Activated CD4-positive, CD25-positive, alpha-beta regulatory T cell treated with anti-CD3 and anti-CD28 coated beads, Interleukin-2, amount 50 U/mL, for 24 hours (primary cell): ENCODE measurements around the gene E2F6.

Source experiments
- ATAC-seq, 2 donors: fragments of 150-1000 bp; cut with Tn5 transposase; one replicate each; pipeline ENCODE4 v1.10.0; 2021; ENCODE audit warnings: mild to moderate bottlenecking in 1 of 2, moderate library complexity in 1 of 2

E2F6 gene

DNA sequence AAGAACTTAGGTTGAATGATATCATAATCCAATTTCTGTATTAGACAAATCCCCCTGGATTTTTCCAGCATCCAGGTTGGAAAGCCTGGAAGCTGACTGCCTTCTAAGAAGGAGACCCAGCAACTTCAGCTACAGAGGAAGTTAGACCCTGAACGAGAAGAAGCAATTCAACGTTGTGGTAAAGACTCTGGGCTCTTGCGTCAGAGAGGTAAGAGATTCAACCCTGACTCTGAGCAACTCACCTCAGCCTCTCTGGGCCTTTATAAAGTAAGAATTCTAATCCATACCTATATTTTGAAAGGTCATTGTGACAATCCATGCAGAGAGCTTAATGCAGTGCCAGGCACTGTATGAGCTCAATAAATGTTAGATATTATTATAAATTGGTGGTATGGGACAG is 9.7 kb downstream of the E2F6 start:
- ATAC-seq = no peak

DNA sequence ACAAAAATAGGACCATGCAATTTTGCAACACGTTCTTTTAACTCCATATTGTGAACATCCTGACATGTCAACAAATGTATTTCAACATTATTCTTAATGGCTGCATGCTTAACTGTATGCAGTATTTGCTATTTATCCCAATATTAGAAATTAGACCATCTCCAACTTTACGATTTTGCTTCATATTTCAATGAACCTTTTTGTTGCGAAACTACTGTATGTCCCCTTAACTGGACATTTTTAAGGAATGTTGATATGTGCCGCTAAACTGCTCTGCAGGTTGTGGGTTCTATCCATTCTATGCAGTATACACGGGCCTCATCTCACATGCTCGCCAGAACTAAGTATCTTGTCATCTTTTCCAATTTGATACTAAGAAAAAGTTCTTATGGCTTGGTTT is 11.1 kb downstream of the E2F6 start:
- no peak for ATAC-seq

DNA sequence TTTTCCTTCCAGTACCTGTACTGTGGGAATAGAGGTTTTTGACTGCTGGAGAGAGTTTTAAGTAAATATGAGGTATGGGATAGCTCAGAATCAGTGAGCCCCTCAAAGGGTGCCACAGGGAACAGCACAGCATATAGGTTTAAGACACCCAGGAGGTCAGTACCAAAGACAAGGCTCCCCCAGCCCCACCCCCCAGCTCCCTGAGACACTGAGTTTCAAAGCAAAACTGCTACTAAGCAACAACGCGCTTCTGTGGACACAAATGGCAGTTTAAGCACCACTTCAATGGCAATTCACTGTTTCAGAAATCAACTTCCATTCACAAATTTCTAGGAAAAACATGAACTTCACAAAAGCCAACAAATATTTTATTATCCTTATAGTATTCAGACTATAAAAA is 15.2 kb downstream of the E2F6 start:
- no peak for ATAC-seq

DNA sequence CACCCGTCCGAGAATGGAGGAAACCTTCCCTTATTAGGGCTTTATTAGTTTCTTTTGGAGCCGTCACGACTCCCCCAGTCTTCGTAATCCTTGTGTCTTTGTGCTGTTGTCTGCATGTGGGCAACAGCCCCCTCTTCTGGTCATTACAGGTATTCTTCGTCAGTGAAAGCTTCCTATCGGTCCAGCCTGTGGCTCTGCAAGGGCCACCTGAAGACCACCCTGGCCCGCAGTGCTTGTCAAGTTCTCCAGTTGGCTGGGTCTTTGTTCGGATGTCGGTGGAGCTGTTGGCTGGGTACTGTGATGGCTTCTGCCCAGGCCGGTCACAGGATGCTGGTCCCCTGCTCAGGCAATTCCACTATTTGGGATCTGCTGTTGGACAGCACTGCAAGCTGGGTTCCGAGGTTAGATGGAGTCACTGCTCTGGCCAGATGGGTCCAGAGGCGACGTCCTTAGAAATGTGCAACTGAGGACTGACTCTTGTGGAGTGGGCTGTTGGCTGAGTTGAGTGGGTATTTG is 19.2 kb downstream of the E2F6 start:
- no peak for ATAC-seq

DNA sequence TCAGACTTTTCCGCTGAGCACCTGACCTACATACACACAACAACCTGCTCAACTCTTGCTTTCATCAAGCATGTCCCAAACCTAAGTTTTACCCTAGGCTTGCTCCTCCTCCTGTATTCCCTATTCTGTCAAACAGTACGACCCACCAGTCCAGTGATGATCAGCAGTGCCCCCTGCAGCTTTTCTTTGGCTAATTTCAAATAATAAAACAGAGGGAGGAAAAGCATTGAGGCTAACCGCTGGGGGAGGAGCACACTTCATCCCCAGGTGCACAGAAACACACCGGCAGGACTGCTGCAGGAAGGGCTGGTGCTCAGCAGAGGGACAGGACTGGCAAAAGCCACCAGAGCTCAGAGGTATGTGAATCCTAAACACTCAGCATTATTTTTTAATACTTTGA is 21.2 kb downstream of the E2F6 start:
- ATAC-seq = no peak

DNA sequence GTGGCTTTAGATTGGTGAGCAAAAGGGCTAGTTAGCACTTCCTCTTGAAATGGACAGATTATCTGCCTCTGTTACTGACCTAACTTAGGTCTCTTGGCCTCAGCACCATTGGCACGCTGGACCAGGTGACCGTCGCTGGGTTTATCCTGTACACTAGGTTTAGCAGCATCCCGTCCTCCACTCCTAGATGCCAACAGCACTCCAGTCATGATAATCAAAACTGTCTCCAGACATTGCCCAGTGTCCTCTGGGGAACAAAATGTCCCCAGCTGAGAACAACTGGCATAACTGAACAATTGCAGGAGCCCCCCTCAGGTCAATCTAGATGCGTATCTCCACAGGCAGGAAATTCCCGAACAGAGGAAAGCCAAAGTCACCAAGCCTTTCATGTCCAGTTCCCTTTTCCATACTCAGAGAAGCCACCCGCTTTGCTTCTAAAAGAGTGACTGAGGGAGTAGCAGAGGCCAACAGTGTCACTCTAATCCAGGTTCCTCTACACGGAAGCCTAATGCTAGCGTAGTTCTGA is 27.3 kb downstream of the E2F6 start:
- no peak for ATAC-seq

DNA sequence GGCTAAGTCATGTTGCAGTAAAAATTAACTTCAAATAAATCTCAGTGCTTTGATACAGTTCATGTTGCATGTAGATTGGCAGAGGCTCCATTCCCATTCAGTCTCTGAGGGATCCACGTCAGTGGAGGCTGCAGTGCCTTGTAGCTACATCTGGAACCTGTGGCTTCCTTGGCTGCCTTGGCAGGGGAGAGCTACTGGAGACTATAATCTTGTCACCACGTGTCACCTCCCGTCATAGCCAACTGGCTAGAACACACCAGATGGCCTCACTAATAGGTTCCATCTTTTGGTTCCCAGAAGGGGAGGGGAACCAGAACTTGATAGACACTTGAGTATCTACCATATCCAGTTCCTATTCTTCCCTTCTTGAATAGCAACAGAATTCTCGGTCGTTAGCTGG is 28.4 kb downstream of the E2F6 start:
- no peak for ATAC-seq

DNA sequence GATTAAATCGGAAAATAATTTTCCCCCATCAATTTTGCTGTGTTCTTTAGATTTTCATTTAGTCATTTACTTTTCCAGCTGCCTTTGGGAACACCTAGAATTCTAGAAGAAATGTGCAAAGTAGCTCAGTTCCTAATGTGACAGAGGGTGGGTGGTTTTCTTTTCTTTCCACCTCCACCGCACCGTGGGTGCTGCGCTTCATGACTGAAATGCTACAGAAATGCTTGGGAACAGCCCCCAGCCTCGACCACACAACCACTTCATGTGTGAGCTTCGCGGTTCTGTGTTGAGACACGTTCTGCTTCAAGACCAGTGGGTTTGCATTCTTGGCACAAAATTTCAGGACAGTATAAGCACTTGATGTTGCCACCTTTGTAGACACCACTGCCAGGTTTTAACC is 30.9 kb downstream of the E2F6 start:
- ATAC-seq = no peak

DNA sequence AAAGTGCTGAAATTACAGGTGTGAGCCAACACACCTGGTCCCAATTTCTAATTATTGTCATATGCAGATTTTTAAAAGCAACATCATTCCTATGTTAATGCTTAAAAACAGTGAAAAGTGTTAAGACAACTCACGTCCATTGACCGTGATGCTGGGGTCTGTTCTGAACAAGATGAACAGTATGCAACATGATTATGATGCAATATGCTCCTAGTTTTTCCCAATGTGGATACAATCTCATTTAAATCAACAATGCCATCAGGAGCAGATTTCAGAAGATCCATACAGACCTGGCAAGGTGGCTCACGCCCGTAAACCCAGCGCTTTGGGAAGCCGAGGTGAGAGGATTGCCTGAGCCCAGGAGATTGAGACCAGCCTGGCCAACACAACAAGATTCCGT is 31.5 kb downstream of the E2F6 start:
- no peak for ATAC-seq

DNA sequence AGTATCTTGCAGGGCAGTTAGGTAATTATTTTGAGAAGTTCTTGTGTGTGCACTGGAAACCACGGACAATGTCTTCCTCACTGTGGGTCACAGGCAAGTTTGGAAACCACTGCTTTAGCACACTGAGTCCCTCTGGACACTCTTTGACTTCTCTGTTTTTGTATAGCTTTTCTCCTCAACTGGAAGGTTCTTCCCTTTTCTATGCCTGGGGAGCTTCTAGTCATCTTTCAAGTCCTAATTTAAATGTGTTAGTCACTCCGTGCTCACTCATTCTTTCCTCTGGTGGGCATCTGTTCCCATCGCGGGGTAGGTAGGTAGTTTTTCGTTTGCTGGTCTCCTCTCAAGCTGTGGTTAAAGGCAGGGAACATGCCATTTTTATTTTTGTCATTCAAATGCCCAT is 32.1 kb downstream of the E2F6 start:
- no peak for ATAC-seq

DNA sequence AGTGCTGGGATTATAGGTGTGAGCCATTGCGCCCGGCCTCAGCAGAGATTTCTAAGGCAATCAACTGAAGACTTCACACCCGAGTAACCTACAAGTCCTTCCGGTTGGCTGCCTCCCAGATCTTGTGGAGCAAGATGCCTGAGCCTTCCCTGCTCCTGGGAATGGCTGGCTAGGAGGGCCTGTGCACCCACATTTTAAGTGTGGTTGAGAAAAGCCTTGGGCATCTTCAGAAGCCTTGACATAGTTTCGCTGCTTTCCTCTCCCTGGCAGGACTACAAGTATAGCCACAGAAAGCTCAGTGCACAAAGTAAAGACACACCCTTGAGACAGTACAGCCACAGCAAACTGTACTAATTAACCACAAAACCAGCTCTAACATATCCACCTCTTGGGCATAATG is 35.2 kb downstream of the E2F6 start:
- no peak for ATAC-seq

DNA sequence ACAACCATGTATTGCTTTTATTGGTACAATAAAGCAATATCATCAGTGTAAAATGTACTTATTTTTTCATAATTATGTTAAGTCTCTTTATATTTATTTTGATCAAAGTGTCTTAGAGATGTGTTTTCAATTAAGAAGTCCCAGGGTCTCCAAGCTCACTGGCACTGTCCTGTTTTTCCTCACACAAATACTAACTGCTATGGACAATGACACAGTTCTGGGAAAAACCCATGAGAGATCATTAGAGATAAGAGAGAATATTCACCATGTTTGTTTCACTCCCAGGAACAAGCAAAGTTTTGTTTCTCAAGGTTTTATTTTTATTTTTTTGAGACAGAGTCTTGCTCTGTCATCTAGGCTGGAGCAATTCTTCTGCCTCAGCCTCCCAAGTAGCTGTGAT is 38.7 kb downstream of the E2F6 start:
- ATAC-seq = no peak

DNA sequence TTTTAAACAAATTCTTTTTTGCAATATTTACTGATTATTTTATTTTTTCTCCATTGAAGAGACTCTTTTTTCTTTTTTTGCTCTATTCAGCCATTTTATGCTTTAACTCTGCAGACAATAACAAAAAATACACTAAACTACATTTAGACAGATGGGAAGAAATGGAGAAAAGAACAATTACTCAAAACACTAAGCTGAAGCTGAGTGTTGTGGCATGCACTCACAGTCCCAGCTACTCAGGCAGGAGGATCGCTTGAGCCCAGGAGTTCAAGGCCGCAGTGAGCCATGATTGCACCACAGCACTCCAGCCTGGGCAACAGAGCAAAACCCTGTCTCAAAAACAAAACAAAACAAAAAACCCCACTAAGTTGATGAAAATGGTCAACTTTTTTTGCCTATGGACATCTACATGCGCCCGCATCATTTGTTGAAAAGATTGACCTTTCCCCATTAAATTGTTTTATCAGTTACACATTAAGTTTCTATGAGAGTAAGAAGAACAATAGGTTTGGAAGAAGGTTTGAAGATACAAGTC is 43.0 kb downstream of the E2F6 start:
- ATAC-seq = no peak

DNA sequence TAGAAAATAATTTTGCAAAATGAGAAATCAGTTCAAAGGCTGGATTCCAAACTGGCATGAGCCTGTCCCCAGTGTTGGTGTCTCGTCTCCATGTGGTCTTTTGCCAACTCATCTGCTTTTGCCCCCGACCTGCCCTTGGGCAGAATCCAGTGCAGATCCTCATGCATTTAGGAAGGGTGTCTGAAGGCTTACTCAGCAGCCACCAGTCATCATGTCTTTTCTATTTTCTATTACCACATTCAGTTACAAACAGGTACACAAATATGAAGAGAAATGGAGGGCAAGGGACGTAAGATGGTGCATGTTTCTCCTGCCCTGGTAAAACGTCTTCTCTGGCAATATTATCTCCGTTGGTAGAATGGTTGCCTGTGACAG is 43.5 kb downstream of the E2F6 start:
- no peak for ATAC-seq

DNA sequence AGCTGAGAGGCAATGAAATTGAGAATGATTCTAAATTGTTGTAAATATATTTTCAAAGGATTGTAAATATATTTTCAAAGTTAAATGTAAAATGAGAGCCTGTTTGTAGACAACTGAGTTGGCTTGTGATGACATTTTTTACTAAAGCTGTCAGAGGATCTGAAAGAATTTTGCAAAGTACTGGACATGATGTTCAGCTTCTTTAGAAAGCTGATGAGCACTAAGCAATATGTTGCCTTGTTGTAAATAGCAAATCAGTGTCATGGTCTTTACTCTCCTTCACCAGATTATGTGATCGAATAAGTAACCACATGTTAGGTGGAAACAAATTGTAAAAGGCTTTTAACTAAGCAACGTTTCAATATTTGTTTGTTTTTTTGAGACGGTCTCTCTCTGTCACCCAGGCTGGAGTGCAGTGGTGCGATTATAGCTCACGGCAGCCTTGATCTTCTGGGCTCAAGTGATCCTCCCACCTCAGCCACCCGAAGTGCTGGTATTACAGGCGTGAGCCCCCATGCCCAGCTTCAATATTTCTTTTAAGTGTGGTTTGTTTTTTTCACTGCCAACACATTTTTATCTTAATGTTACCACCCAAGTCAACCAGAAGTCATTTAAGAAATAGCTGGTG is 44.0 kb downstream of the E2F6 start:
- ATAC-seq = no peak

DNA sequence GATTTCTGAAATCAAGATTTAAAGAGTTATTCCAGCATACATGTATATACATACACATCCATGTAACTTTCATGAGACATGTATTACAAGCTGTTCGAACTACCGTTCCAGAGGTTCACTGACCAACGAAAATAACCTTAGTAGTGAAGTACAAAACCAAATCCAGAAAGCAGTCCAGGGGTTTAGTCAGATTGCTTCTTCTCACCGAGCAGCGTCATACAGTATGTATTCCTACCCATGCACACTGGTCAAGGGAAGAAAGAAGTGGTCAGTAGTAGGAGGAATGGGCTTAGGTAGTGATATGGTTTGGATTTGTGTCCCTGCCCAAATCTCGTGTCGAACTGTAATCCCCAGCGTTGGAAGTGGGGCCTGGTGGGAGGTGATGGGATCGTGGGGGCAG is 45.3 kb downstream of the E2F6 start:
- no peak for ATAC-seq

DNA sequence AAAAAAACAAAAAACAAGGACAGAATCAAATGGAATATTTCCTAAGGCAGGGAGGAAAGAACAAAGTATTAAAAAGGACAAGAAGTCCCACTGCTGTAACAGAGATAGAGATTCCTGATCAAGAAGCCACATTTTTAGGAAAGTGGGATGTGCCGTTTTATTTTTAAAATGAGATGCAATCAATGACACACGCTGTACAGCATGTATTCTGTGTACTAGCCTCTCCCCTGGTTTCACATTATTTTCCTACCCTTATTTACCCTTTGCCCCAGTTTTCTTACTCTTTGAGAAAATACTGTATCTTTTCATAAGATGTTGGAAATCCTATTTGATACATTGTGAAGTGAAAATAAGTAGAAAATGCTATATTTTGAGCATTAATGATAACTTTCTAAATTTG is 45.8 kb downstream of the E2F6 start:
- ATAC-seq = no peak

DNA sequence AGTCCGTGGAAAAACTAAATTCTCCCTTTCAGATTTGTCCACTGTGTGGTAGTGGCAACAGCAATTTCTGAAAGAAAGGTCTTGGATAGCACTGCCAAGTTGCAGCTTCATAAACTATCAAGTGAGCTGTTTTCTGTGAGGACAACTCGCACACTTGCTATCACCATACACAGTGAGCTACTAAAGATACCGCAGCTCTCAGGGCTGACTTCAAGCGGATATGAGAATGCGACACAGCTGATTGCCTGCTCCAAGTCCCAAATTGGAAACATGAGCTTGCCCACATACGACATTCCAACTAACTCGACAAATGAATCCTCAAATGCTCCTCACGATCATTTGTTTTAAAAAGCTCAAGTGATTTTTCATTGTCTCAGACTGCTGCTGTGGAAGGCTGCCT is 46.2 kb downstream of the E2F6 start:
- no peak for ATAC-seq

DNA sequence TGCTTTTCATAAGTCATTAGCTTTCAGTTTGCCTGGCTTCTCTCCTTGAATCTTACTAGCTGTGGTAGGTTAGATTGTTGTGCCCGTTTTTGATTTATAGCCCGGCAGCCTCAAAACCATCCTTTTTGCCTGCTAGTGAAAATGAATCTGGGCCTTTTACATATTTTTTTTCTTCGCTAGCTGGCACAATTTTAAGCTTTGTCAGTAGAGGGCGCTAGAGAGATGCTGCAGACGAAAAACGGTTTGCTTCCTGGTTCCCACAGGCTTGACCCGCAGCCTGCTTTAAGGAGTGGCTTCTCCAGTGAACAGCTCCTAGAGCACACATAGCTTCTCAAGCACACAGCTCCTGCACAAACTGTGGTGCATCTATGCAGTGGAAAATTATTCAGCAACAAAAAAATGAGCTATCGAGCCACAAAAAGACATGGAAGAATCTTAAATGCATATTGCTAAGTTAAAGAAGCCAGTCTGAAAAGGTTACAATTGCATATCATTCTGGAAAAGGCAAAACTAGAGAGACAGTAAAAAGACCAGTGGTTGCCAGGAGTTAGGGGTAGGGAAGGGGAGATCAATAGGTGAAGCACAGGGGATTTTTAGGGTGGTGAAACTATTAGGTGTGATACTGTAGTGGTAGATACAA is 47.9 kb downstream of the E2F6 start:
- no peak for ATAC-seq

DNA sequence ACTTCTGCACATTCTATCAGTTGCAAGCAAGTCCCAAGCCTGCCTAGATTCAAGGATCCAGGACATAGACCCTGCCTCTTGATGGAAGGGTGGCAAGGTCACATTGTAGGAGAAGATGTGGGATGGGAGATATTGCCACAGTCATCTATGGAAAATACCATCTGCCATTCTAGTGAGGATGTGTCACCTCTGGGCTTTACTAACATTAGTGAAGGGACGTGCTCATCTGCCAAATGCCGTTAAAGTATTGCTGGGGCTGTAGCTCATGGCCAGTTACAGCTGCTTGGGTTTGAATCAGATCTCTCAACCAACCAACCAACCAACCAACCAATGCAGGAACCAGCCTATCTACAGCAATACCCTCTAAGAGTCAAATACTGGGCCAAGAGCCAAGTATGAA is 49.0 kb downstream of the E2F6 start:
- ATAC-seq = no peak

DNA sequence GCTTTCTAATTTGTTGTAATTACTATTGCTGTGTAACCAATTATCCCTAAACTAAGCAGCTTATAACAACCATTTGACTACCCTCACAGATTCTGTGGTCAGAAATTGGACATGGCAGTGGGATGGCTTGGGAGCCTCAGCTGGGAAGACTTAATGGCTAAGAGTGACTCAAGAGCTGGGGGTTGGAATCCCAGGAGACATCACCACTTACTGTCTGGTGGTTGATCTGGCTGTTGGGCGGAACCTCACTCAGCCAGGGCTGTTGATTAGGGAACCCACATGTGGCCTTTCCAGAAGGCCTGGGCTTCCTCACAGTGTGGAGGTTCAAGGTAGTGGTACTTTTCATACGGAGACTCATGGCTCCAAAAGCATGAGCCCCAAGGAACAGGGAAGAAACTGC is 49.8 kb downstream of the E2F6 start:
- ATAC-seq = no peak

DNA sequence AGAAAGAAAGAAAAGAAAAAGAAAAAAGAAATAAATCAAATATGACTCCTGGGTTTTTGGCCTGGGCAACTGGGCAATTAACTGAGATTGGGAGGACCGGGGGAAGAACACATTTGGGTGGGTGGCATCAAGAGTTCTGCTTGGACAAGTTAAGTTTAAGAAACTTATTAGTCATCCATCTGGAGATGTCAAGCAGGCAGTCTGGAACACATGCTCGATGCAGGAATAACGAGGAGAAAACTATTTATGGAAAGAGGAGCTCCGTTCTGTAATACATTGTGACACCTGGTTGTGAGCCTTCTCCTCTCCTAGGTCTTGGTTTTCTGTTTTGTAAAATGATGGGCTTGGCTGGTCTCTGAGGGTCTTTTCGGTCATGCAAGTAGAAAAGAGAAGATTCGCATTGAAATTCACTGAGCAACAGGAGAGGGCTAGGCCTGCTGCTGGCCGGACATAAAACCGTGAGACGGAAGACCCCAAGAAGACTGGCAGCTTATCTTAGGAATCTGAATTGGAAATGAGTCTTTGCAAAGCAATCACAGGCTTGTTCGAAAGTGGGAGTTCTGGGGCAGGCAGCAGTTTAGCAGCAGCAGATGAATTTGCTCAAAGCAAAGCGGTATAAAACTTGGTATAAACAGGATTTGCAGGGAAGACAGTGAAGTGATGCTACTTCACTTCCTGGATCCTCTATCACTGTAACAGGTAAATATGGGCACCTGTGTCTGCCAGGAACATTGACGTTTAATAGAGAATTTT is 51.4 kb downstream of the E2F6 start:
- no peak for ATAC-seq

DNA sequence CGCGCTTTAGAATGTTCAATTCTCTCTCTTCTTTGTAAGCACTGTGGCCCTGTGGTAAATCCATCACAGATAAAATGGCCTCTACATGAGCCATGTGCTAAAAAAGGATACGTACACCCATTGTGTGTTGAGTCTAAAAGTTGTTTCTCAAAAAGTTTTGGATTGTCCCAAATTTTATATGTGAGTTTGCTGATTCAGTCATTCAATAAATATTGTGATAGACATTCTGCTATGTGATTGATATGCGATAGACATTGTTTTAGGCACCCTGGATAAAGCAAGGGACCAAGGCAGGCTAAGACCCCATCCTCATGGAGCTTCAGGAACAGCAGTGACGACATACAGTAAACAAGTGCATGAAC is 53.5 kb downstream of the E2F6 start:
- no peak for ATAC-seq
